ENCODE results near the gene MX2. TPM values are rescaled to one million over a fixed set of nuclear protein-coding genes. Genes with fewer than 3 reads are reported as not detected.
A peak's percentile ranks its signal among the peaks of the same experiment; 100 is the strongest.

Gene MX2
- total and polyA plus RNA-seq, 10 of the 15 experiments (the other 5 are each of a cell fraction or from before 2014, with no cell fraction given): 10.5 to 167 (median 46.1) TPM

DNA sequence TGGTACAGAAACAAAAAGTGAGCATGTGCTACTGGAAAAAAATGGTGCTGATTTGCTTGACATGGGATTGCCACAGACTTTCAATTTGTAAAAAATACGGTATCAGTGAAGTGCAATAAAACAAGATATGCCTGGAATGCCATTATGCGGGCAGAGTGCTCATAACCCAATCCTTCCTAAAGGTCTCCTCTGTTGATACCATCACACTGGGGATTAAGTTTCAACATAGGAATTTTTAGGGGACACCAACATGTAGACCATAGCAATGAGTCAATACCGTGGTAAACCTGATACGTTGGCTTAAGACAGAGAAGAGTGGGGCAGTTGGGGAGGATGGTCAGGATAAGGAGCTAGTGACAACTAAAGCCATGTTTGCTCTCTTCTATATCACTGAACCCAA, 84.8 kb downstream of the MX2 start (continued):
- TF ChIP-seq ZBTB40 (IDR thresholded peaks at IDR 0.05; ENCODE audit: borderline replicate concordance) (no peak), GABPA (IDR thresholded peaks at IDR 0.05; ENCODE audit: low read depth) (no peak), FOXM1 (IDR thresholded peaks at IDR 0.05; ENCODE audit: low read depth, low read length) (no peak), NR2F1 (conservative IDR thresholded peaks at IDR 0.05) (no peak)
- TF ChIP-seq, protein P1, sequence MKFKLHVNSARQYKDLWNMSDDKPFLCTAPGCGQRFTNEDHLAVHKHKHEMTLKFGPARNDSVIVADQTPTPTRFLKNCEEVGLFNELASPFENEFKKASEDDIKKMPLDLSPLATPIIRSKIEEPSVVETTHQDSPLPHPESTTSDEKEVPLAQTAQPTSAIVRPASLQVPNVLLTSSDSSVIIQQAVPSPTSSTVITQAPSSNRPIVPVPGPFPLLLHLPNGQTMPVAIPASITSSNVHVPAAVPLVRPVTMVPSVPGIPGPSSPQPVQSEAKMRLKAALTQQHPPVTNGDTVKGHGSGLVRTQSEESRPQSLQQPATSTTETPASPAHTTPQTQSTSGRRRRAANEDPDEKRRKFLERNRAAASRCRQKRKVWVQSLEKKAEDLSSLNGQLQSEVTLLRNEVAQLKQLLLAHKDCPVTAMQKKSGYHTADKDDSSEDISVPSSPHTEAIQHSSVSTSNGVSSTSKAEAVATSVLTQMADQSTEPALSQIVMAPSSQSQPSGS (IDR thresholded peaks at IDR 0.05; ENCODE audit: low read length): no peak

GRCh38 chr21:41447356-41447755, 85.5 kb downstream of the MX2 start:
- TF ChIP-seq ATF7 (IDR thresholded peaks at IDR 0.05; ENCODE audit: low read depth): no peak
- TF ChIP-seq POLR2AphosphoS5 (IDR thresholded peaks at IDR 0.05; ENCODE audit: low read length): peak; percentile 78
- peak; percentile 53 for TF ChIP-seq POLR2A (IDR thresholded peaks at IDR 0.05; ENCODE audit: low read depth, low read length)
- no peak for TF ChIP-seq TCF7 (IDR thresholded peaks at IDR 0.05; ENCODE audit: borderline replicate concordance)
- in situ Hi-C loops (cut with MboI): no loop called here
- SMC1A ChIA-PET (ENCODE audit: uncharacterized antibody, unreplicated experiment): interaction anchor here (1.5 kb wide), 1 partner anchor 16 kb away, joined by 3 read pairs; no protein-coding TSS in a partner anchor
- intact Hi-C loops (cut with micrococcal nuclease; ENCODE audit: unreplicated experiment): no loop called here
- Histone ChIP-seq H3K36me3 (ENCODE audit: control insufficient read depth in 2 of 2, insufficient read depth in 2 of 2, low read length in 1 of 2) (peaks cover 24 to 71% of the 10 kb centered on the region in 2 experiments), H3K27ac (ENCODE audit: control insufficient read depth, insufficient read depth) (no peak overlapping the region), H2AFZ (ENCODE audit: control insufficient read depth, low read depth, low read length) (no peak overlapping the region), H3K4me2 (ENCODE audit: control insufficient read depth, insufficient read depth) (no peak overlapping the region), H3K27me3 (replicated peaks in 1 of 2; ENCODE audit: control insufficient read depth in 2 of 2, insufficient read depth in 2 of 2, low read length in 1 of 2) (no peaks in the 10 kb centered on the region), H3K4me3 (no peak overlapping the region), H3K9ac (ENCODE audit: control insufficient read depth, insufficient read depth, low read length) (no peak overlapping the region), H3K79me2 (ENCODE audit: control insufficient read depth, insufficient read depth, low read length) (no peaks in the 10 kb centered on the region; the same call in none of the 2 replicates), H3K4me1 (ENCODE audit: control insufficient read depth, insufficient read depth, low read length) (no peaks in the 10 kb centered on the region), H4K20me1 (ENCODE audit: control insufficient read depth, insufficient read depth) (no peaks in the 10 kb centered on the region; the same call in 1 of the 2 replicates), H3K9me3 (replicated peaks; ENCODE audit: control insufficient read depth, insufficient read depth, low read length) (no peaks in the 10 kb centered on the region)
- BruUV-seq (replicated peaks): no TSS peak
- RAD21 ChIA-PET (ENCODE audit: unreplicated experiment): no interaction called here
- FAIRE-seq (no peak), ATAC-seq (no peak), DNase-seq (ENCODE audit: low read depth, low spot score) (no peak)
- CTCF ChIA-PET: no interaction called here
- 88% methylated on average over 3 of the region's 3 CpGs for WGBS (ENCODE audit: insufficient coverage, insufficient replicate concordance, low lambda C conversion rate, missing lambda C conversion rate)
- POLR2A ChIA-PET: no interaction called here

All from GM12878 (cell line).